Neural crest cell (in vitro differentiated cells): ENCODE results near the gene RXFP4. TPM values are rescaled to one million over a fixed set of nuclear protein-coding genes. Genes with fewer than 3 reads are reported as not detected.
"Not testable (repeated sequence)": the region's sequence is repeated elsewhere in the genome, so short reads cannot be mapped to it uniquely, and the experiment has no call there.

Experiments
- DNase-seq: peaks from one replicate; pipeline ENCODE4 v3.0.0; 2021; ENCODE audit warnings: low read depth, mixed read lengths, low spot score
- H3K27ac Mint-ChIP-seq: one replicate; pipeline ENCODE4 v1.8.0; 2021; ENCODE audit warnings: mild to moderate bottlenecking, mixed read lengths; ENCODE audit not compliant: unreplicated experiment
- H3K27me3 Mint-ChIP-seq: 2 replicates; pipeline ENCODE4 v1.8.0; 2021; ENCODE audit warnings: low read depth, mild to moderate bottlenecking, mixed read lengths
- H3K36me3 Mint-ChIP-seq: 2 replicates; pipeline ENCODE4 v1.8.0; 2021; ENCODE audit warnings: low read depth, mild to moderate bottlenecking, mixed read lengths
- H3K4me1 Mint-ChIP-seq: 2 replicates; pipeline ENCODE4 v1.8.0; 2021; ENCODE audit warnings: mixed read lengths
- H3K4me3 Mint-ChIP-seq: one replicate; pipeline ENCODE4 v1.8.0; 2021; ENCODE audit warnings: mild to moderate bottlenecking, mixed read lengths
- H3K9me3 Mint-ChIP-seq: 2 replicates; pipeline ENCODE4 v1.8.0; 2021; ENCODE audit warnings: mixed read lengths
- long read RNA-seq: library from polyadenylated mRNA; unstranded; transcript quantifications from one replicate; pipeline ENCODE4 v2.0.0, GENCODE V29; 2020
- total RNA-seq: library from RNA; stranded (reverse); gene quantifications from 2 replicates; pipeline ENCODE4 v1.2.1, GENCODE V29; 2021
- TF ChIP-seq, protein P1 (sequence below): fragments of 200-600 bp; sonication (generic); conservative IDR thresholded peaks from 2 replicates; pipeline ENCODE4 v1.5.0; 2021; ENCODE audit warnings: antibody characterized with exemption, mild to moderate bottlenecking

Gene RXFP4, protein sequence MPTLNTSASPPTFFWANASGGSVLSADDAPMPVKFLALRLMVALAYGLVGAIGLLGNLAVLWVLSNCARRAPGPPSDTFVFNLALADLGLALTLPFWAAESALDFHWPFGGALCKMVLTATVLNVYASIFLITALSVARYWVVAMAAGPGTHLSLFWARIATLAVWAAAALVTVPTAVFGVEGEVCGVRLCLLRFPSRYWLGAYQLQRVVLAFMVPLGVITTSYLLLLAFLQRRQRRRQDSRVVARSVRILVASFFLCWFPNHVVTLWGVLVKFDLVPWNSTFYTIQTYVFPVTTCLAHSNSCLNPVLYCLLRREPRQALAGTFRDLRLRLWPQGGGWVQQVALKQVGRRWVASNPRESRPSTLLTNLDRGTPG
- not detected in 2 replicates for total RNA-seq
- long read RNA-seq, result 0 reads

DNA sequence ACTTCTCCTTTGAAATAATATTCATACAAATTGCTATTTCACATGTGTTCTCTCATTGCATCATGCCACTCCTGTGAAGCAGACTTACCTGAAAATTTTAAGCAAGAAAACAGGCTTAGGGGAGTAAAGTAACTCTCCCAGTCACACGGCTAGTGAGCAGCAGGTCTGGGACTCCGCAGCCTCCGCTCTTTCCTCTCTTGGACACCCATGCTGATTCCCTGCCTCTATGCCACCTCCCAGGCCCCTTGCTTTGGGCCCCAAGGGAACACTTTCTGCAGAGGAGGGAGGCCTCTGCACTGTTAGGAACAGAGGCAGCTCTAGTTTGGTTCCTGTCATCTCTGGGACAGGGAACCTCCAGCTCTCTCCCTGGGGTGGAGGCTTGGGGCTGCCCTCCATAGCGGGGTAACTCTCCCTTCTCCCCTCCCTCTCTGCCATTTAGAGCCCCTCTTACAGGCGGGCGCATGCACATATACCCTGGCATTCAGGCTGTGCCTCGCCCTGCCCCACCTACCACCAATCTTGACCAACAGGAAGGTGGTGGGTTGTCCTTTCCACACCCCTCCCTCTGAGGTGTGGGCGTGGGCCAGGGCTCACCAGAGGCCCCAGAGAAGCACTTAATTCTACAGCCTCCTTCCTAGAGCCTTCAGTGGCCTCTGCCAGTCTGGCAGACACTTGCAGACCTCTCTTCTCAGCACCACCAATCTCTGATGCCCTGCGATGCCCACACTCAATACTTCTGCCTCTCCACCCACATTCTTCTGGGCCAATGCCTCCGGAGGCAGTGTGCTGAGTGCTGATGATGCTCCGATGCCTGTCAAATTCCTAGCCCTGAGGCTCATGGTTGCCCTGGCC lies at the start of gene RXFP4:
Gene RXFP4, plus strand, starts transcription at position 646 of the 852 bp plus-strand sequence. Its CDS starts 72 bp downstream, at position 718.
- peak within 1 kb of the TSS; percentile 70 for H3K4me3 Mint-ChIP-seq
- H3K27ac Mint-ChIP-seq, result peak within 1 kb of the TSS; percentile 91
- TF ChIP-seq, protein P1, sequence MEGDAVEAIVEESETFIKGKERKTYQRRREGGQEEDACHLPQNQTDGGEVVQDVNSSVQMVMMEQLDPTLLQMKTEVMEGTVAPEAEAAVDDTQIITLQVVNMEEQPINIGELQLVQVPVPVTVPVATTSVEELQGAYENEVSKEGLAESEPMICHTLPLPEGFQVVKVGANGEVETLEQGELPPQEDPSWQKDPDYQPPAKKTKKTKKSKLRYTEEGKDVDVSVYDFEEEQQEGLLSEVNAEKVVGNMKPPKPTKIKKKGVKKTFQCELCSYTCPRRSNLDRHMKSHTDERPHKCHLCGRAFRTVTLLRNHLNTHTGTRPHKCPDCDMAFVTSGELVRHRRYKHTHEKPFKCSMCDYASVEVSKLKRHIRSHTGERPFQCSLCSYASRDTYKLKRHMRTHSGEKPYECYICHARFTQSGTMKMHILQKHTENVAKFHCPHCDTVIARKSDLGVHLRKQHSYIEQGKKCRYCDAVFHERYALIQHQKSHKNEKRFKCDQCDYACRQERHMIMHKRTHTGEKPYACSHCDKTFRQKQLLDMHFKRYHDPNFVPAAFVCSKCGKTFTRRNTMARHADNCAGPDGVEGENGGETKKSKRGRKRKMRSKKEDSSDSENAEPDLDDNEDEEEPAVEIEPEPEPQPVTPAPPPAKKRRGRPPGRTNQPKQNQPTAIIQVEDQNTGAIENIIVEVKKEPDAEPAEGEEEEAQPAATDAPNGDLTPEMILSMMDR, result no peak
- H3K36me3 Mint-ChIP-seq, result no peaks in the 10 kb centered on the region
- H3K9me3 Mint-ChIP-seq, result no peaks in the 10 kb centered on the region
- no peaks in the 10 kb centered on the region for H3K27me3 Mint-ChIP-seq
- peaks cover 29% of the 10 kb centered on the region for H3K4me1 Mint-ChIP-seq
- no peak for DNase-seq

DNA sequence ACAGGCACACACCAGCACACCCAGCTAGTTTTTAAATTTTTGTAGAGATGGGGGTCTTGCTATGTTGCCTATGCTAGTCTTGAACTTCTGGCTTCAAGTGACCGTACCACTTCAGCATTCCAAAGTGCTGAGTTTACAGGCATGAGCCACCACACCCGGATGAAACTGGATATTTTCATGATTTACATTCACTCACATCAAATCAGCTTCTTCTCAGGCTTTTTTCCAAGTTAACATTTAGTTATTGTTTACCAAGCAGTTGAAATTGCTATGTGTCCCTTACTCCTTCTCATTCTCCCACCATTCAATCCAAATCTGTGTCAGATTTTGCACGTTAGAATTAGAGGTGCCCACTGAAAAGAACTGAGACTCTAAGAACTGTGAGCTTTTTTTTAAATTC lies 48.6 kb upstream of the RXFP4 start:
- DNase-seq, result no peak
- peaks cover 5% of the 10 kb centered on the region for H3K36me3 Mint-ChIP-seq
- TF ChIP-seq, protein P1, result no peak
- no peak overlapping the region for H3K27ac Mint-ChIP-seq
- H3K4me1 Mint-ChIP-seq, result peaks cover 4% of the 10 kb centered on the region
- no peaks in the 10 kb centered on the region for H3K9me3 Mint-ChIP-seq
- no peak overlapping the region for H3K4me3 Mint-ChIP-seq
- H3K27me3 Mint-ChIP-seq, result no peaks in the 10 kb centered on the region

DNA sequence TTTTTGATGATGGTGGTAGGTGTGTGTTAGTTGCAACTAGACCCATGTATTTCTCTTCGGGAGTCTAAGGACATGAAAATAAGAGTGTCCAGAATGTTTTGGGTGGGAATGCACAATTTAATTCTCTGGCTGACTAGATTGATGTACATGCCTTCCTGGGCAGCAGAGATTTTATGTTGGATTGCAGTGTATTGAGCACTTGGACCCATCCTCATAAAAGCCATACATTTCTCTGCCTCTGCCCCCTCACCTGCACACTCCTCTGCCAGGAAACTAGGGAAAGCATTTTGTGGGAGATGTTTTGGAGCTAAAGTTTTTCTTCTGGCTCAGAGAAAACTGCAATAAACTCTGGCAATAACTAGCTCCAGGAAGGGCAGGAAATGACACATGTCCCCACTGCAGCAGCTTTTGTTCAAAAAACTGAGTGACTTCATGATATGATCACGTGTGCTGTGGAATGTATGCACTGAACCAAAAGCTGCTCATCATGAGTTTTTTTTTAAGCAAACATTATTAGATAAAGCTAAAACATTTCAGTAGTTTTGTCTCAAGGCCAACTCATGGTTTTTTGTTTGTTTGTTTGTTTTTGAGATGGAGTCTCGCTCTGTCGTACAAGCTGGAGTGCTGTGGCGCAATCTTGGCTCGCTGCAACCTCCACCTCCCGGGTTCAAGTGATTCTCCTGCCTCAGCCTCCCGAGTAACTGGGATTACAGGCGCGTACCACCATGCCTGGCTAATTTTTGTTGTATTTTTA lies 47.9 kb upstream of the RXFP4 start:
- Mint-ChIP-seq H3K4me1 (peaks cover 4% of the 10 kb centered on the region), H3K9me3 (no peaks in the 10 kb centered on the region), H3K27ac (peak overlapping the region; percentile 53), H3K4me3 (no peak overlapping the region), H3K36me3 (peaks cover 6% of the 10 kb centered on the region), H3K27me3 (no peaks in the 10 kb centered on the region)
- TF ChIP-seq, protein P1, result no peak
- no peak for DNase-seq

DNA sequence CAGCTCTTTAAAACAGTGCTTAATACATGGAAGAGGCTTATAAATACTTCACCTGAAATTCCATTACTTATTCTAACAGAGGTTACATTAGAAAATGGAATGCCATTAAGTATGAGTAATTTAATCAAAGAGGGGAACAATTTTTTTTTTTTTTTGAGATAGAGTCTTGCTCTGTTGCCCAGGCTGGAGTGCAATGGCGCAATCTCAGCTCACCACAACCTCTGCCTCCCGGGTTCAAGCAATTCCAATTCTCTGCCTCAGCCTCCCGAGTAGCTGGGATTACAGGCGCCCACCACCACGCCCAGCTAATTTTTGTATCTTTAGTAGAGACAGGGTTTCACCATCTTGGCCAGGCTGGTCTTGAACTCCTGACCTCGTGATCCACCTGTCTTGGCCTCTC lies 45.8 kb upstream of the RXFP4 start:
- not testable (repeated sequence) for H3K27me3 Mint-ChIP-seq, H3K36me3 Mint-ChIP-seq, H3K27ac Mint-ChIP-seq, H3K4me1 Mint-ChIP-seq, DNase-seq, H3K9me3 Mint-ChIP-seq, H3K4me3 Mint-ChIP-seq

DNA sequence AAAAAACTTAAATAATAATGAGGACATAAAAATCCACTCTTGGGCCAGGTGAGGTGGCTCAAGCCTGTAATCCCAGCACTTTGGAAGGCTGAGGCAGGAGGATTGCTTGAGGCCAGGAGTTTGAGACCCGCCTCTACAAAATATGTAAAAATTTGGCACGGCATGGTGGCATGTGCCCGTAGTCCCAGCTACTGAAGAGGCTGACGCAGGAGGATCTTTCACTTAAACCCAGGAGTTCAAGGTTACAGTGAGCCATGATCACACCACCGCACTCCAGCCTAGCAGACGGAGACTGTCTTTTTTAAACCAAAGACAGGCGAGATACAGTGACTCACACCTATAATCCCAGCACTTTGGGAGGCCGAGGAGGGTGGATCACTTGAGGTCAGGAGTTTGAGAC lies 45.0 kb upstream of the RXFP4 start:
- not testable (repeated sequence) for H3K27ac Mint-ChIP-seq, H3K36me3 Mint-ChIP-seq, DNase-seq, H3K4me3 Mint-ChIP-seq, H3K9me3 Mint-ChIP-seq, H3K4me1 Mint-ChIP-seq, H3K27me3 Mint-ChIP-seq

DNA sequence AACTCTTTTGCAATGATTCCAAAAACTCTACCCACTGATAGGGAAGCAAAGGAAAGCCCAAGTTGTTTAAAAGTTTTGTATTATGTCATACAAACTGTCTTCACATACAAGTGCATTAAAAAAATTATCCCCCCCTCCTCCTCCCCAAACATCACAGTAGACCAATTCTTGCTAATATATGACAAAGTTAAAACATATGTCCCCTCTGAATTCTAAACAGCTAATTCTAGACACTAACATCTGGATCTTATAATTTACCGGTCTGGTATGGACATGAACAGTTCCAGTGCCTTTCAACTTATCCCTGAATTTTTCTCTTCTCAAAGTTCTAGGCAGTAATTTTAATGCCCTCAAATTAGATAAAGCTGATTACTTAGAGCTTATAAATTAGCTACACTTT lies 43.7 kb upstream of the RXFP4 start:
- Mint-ChIP-seq H3K4me3 (no peak overlapping the region), H3K9me3 (no peaks in the 10 kb centered on the region), H3K4me1 (peaks cover 4% of the 10 kb centered on the region), H3K27ac (no peak overlapping the region), H3K27me3 (no peaks in the 10 kb centered on the region), H3K36me3 (peaks cover 6% of the 10 kb centered on the region)
- TF ChIP-seq, protein P1, result no peak
- no peak for DNase-seq
